EL (cell line): ENCODE results near the gene SETDB2.

Experiments
- DNase-seq: peaks from one replicate; pipeline ENCODE4 v3.0.0-alpha.2; 2016

Gene SETDB2

GRCh38 chr13:49538404-49538803 lies 94.3 kb downstream of the SETDB2 start:
- DNase-seq = no peak

GRCh38 chr13:49539313-49539712 lies 95.2 kb downstream of the SETDB2 start:
- DNase-seq = no peak

GRCh38 chr13:49539746-49540145 lies 95.7 kb downstream of the SETDB2 start:
- DNase-seq = no peak

GRCh38 chr13:49540552-49540951 lies 96.5 kb downstream of the SETDB2 start:
- DNase-seq = no peak

- DNase-seq = no peak
These were observed 99.6 kb downstream of the SETDB2 start for GRCh38 chr13:49543656-49544055.
